Stimulated activated CD4-positive, alpha-beta T cell treated with anti-CD3 and anti-CD28 coated beads, Interleukin-12 subunit alpha, Interleukin-12 subunit beta, amount 100 ng/mL, for 24 hours (primary cell): Measurements from ENCODE around the gene VSTM1.
A peak's percentile ranks its signal among the peaks of the same experiment; 100 is the strongest.
"Not testable (repeated sequence)": the region's sequence is repeated elsewhere in the genome, so short reads cannot be mapped to it uniquely, and the experiment has no call there.

Source experiments
- DNase-seq, 2 experiments: peaks; one replicate each; pipeline ENCODE4 v3.0.0-alpha.2; 2020; ENCODE audit warnings: low read depth in 2 of 2

The VSTM1 gene, protein sequence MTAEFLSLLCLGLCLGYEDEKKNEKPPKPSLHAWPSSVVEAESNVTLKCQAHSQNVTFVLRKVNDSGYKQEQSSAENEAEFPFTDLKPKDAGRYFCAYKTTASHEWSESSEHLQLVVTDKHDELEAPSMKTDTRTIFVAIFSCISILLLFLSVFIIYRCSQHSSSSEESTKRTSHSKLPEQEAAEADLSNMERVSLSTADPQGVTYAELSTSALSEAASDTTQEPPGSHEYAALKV

GRCh38 chr19:54063350-54064116 lies at the start of gene VSTM1:
TSS of gene VSTM1 (minus strand) at chr19:54063897. CDS start at chr19:54063777, 120 bp downstream.
- no peak for DNase-seq

DNA sequence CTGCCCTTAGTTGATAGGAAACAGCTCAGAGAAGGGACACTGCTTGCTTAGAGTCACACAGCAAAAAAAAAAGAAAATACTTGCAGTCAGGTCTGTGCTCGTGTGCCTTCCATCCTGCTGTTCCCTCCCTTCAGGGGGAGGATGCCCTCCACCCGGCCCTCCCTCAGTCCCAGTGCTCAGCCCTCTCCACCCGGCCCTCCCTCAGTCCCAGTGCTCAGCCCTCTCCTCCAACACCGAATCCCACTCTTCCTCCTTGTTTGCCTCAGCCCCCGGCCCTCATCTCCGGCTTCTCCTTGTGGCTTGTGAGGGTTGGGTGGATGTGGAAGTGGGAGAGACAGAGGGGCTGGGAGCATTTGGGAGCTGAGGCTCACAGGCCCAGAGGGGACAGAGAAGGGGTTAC lies 46.0 kb upstream of the VSTM1 start:
- no peak for DNase-seq

- DNase-seq: no peak
These were observed 44.8 kb upstream of the VSTM1 start for GRCh38 chr19:54108496-54108895.

- DNase-seq: no peak
These were observed 44.3 kb upstream of the VSTM1 start for GRCh38 chr19:54107876-54108490.

- no peak for DNase-seq
These were observed 43.0 kb upstream of the VSTM1 start for GRCh38 chr19:54106716-54107115.

- no peak for DNase-seq
These were observed 42.1 kb upstream of the VSTM1 start for GRCh38 chr19:54105796-54106195.

GRCh38 chr19:54104998-54105715 lies 41.5 kb upstream of the VSTM1 start:
- DNase-seq: no peak

GRCh38 chr19:54102421-54103169 lies 38.9 kb upstream of the VSTM1 start, which contains the start of gene NDUFA3:
TSS of gene NDUFA3 (plus strand) at chr19:54102855. CDS start at chr19:54102879, 24 bp downstream.
- DNase-seq: peak; percentile 93 to 94

DNA sequence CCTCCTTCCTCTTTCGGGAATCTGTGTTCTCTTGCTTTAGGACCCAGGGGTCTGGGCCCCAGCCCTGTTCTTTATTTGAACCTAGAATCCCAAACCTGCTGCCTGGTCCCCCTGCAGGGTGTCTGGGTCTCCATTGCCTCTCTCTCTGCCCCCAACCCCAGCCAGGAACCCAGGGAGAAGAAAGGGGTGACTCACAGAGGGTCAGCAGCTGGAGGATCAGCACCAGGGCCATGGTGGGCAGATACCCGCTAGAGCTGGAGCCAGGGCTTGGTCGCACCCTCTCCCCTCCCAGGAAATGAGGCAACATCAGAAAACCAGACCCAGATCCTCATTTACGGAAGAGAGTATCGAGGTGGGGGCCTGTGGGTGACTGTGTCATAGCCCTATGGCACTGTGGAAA lies 36.9 kb upstream of the VSTM1 start, which contains the start of gene OSCAR:
OSCAR (minus strand) TSS at position 243 of the 400 bp plus-strand sequence; CDS start at position 232, 11 bp downstream.
- DNase-seq: no peak

GRCh38 chr19:54099903-54100255 lies 36.2 kb upstream of the VSTM1 start:
- DNase-seq: not testable (repeated sequence)

DNA sequence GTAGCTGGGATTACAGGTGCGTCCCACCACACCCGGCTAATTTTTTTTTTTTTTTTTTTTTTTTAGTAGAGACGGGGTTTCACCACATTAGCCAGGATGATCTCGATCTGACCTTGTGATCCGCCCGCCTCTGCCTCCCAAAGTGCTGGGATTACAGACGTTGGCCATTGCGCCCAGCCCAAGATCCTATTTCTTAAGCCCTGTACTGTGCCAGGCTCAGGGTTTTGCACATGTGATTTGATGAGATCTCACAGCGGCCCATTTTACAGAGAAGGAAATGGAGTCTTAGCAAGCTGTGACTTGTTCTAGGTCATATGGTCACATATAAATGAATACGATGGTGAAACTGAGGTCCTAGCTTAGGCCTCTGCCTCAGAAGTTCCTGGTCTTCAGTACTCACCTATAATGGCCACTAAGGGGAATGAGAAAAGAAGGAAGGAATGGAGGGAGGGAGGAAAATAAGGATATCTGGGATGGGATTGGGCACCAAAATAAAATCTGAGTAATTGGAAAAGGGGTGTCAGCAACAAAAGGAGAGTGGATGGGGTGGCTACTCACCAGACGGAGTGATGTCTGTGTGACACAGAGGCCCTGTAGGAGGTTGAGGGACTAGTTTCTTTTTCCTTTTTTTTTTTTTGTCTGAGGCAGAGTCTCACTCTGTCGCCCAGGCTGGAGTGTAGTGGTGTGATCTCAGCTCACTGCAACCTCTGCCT lies 35.6 kb upstream of the VSTM1 start:
- DNase-seq: no peak

- no peak for DNase-seq
These were observed 33.0 kb upstream of the VSTM1 start for GRCh38 chr19:54096617-54097106.

GRCh38 chr19:54095859-54096616 lies 32.3 kb upstream of the VSTM1 start:
- peak in 1 of 2 experiments; percentile 32 for DNase-seq

DNA sequence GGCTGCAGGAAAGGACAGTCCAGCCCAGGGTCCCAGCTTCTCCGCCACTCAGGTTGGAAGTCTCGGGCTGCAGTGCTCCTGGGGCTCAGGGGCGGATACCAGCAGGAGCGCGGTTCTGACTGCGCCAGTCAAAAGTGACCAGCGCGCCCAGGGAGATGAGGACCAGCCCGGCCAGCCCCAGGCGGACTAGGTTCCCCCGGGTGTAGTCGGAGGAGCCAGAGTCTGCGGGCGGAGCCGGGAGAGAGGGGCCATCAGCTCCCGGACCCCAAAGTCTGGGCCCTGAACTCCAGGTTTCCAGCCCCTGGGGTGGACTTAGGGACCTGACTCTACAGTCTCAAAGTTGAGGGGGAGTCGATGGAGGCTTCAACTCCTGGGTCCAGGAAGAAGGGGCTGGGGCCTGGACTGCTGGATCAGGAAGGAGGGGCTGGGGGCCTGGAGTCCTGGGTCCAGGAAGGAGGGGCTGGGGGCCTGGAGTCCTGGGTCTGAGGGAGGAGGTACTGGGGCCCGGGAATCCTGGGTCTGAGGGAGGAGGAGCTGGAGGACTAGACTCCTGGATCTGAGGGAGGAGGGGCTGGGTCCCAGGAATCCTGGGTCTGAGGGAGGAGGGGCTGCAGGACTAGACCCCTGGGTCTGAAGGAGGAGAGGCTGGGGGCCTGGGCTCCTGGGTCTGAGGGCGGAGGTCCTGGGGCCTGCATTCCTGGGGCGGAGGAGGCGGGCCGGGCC lies 31.6 kb upstream of the VSTM1 start:
- DNase-seq: no peak

GRCh38 chr19:54094426-54095000 lies 30.8 kb upstream of the VSTM1 start:
- DNase-seq: no peak

DNA sequence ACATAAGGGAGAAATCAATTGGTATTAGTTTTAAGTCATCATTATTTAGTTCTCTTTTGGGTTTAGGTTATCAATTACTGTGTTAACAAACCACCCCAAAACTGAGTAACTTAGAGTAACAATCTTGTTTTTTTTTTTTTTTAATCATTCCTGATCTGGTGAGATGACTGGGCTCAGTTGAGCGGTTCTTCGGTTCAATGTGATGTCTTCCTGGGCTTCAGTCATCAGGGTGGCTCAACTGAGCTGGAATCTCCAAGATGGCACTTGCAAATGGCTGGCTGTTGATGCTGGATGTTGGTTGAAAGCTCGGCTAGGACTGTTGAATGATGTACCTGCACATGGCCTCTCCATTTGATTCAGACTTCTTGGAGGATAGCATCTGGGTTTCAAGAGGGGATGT lies 20.7 kb upstream of the VSTM1 start:
- no peak for DNase-seq

GRCh38 chr19:54081032-54081431 lies 17.3 kb upstream of the VSTM1 start, which contains the start of gene TARM1:
TSS of gene TARM1 (minus strand) at chr19:54081365. CDS start at chr19:54081340, 25 bp downstream.
- DNase-seq: no peak

- DNase-seq: no peak
These were observed 13.6 kb upstream of the VSTM1 start for GRCh38 chr19:54077334-54077733.

DNA sequence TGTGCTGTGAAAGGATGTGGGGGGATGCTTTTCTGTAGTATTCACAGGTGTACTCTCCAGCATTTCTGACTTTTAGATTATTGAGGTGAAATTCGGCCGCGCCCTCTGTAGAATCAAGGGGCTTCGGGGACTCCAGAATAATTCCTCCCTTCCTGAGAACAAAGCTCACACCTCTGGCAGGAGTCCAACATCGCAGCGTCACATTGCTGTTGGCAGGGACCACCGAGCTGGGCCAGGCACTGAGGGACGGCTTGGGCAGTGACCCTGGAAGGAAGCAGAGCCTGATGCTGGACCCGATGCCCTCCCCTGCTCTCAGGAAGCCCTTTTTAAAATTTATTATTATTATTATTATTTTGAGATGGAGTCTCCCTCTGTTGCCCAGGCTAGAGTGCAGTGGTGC lies 11.2 kb upstream of the VSTM1 start:
- DNase-seq: no peak
